ENCODE data around the gene CSF1. TPM values are rescaled to one million over a fixed set of nuclear protein-coding genes. Genes with fewer than 3 reads are reported as not detected.
"Not testable (repeated sequence)": the region's sequence is repeated elsewhere in the genome, so short reads cannot be mapped to it uniquely, and the experiment has no call there.

Gene CSF1
- total RNA-seq, 3 donors from 2014 or later = 6.5 to 34.4 (median 19.9) TPM

- ATAC-seq = peak; percentile 83
- DNase-seq = peak in 2 of 3 donors; percentile 42 to 45
- no peak overlapping the region for H3K4me3 ChIP-seq
- H3K9me3 ChIP-seq = no peaks in the 10 kb centered on the region
- H3K36me3 ChIP-seq (ENCODE audit: low read depth) = no peaks in the 10 kb centered on the region
- no peak for TF ChIP-seq CTCF (IDR thresholded peaks at IDR 0.05)
- H3K4me1 ChIP-seq (ENCODE audit: low read depth) = peaks cover 16% of the 10 kb centered on the region
- intact Hi-C loops (cut with DNase I, micrococcal nuclease) = no loop called here
These were observed 37.1 kb downstream of the CSF1 start for GRCh38 chr1:109947582-109948284.

GRCh38 chr1:109948285-109948630 is 37.6 kb downstream of the CSF1 start:
- peaks cover 16% of the 10 kb centered on the region for H3K4me1 ChIP-seq (ENCODE audit: low read depth)
- H3K4me3 ChIP-seq = no peak overlapping the region
- no peaks in the 10 kb centered on the region for H3K9me3 ChIP-seq
- no peak for TF ChIP-seq CTCF (IDR thresholded peaks at IDR 0.05)
- peak; percentile 86 for ATAC-seq
- H3K36me3 ChIP-seq (ENCODE audit: low read depth) = no peaks in the 10 kb centered on the region
- intact Hi-C loops (cut with DNase I, micrococcal nuclease) = no loop called here
- DNase-seq = no peak

GRCh38 chr1:109950038-109950437 is 39.4 kb downstream of the CSF1 start:
- Histone ChIP-seq H3K9me3 (no peaks in the 10 kb centered on the region), H3K4me3 (no peak overlapping the region), H3K36me3 (ENCODE audit: low read depth) (no peaks in the 10 kb centered on the region), H3K4me1 (ENCODE audit: low read depth) (peaks cover 16% of the 10 kb centered on the region)
- no peak for TF ChIP-seq CTCF (IDR thresholded peaks at IDR 0.05)
- DNase-seq (no peak), ATAC-seq (no peak)
- intact Hi-C loops (cut with DNase I, micrococcal nuclease) = no loop called here

- no peak for DNase-seq
- intact Hi-C loops (cut with DNase I, micrococcal nuclease) = no loop called here
- Histone ChIP-seq H3K36me3 (ENCODE audit: low read depth) (no peaks in the 10 kb centered on the region), H3K4me1 (ENCODE audit: low read depth) (peaks cover 16% of the 10 kb centered on the region), H3K4me3 (no peak overlapping the region), H3K9me3 (no peaks in the 10 kb centered on the region)
- TF ChIP-seq CTCF (IDR thresholded peaks at IDR 0.05) = no peak
- no peak for ATAC-seq
These were observed 39.9 kb downstream of the CSF1 start for GRCh38 chr1:109950509-109950908.

GRCh38 chr1:109951501-109951900 is 40.9 kb downstream of the CSF1 start:
- intact Hi-C loops (cut with DNase I, micrococcal nuclease) = not testable (repeated sequence)

GRCh38 chr1:109954041-109954512 is 43.4 kb downstream of the CSF1 start:
- Histone ChIP-seq H3K9me3 (no peaks in the 10 kb centered on the region), H3K36me3 (ENCODE audit: low read depth) (no peaks in the 10 kb centered on the region), H3K4me3 (no peak overlapping the region), H3K4me1 (ENCODE audit: low read depth) (peaks cover 1% of the 10 kb centered on the region)
- intact Hi-C loops (cut with DNase I, micrococcal nuclease) = no loop called here
- no peak for ATAC-seq
- no peak for TF ChIP-seq CTCF (IDR thresholded peaks at IDR 0.05)
- no peak for DNase-seq

More at GRCh38 chr1:109951501-109951900, 40.9 kb downstream of the CSF1 start:
- ATAC-seq; H3K36me3 ChIP-seq (ENCODE audit: low read depth); DNase-seq; H3K9me3 ChIP-seq; H3K4me3 ChIP-seq: not testable (repeated sequence)
- H3K4me1 ChIP-seq (ENCODE audit: low read depth) = peaks cover 16% of the 10 kb centered on the region
